K562 (cell line): ENCODE measurements around the gene POLN. TPM values are rescaled to one million over a fixed set of nuclear protein-coding genes. Genes with fewer than 3 reads are reported as not detected.

Experiments used
- ATAC-seq: fragments of 200-7000 bp; cut with Tn5 transposase; 3 replicates; pipeline ENCODE4 v1.9.1; 2020; ENCODE audit warnings: moderate library complexity
- BruUV-seq: library from RNA; stranded (reverse); fragments of 400-500 nt; replicated peaks from 2 replicates; lab custom pipeline; 2021; lab: Mats Ljungman, UMichigan
- CTCF ChIA-PET: fragments of 300-600 bp; formaldehyde crosslinking; extraction: SDS; loops from one replicate; lab custom pipeline; 2021; ENCODE audit warnings: low intra/inter-chr PET ratio; lab: Yijun Ruan, JAX
- POLR2A ChIA-PET: fragments of 300-600, 350-650 bp; sonication (Branson Sonifier 250); formaldehyde crosslinking; extraction: SDS; loops from one replicate; lab custom pipeline; 2021; ENCODE audit warnings: antibody characterized with exemption, inconsistent platforms; lab: Yijun Ruan, JAX
- DNase-seq, 4 experiments: peaks; one replicate each; pipeline versions ENCODE4 v3.0.0 to v3.0.0-alpha.2; 2011 to 2018; ENCODE audit warnings: low spot score in 3 of 4, mixed read lengths in 3 of 4; ENCODE audit errors: extremely low read depth in 1 of 4
- FAIRE-seq: peaks from 2 replicates; lab custom pipeline; 2011; peaks lifted over from hg19 to GRCh38; lab: Jason Lieb, UNC
- H2AFZ ChIP-seq: 2 replicates; pipeline ENCODE4 v1.6.0; 2011; ENCODE audit warnings: low read depth, low read length, control low read depth, inconsistent platforms
- H3K27ac ChIP-seq: fragments of 200-600 bp; 3 replicates; pipeline ENCODE4 v1.8.0; 2011; ENCODE audit warnings: low read depth, mild to moderate bottlenecking, control low read depth, inconsistent platforms, low read length, moderate library complexity, mixed read lengths; ENCODE audit errors: extremely low read depth
- H3K27me3 ChIP-seq, 2 experiments: fragments of 300-600 bp in 1 of 2; 2 replicates in 1 of 2; 3 replicates in 1 of 2; pipeline versions ENCODE4 v1.6.0 to v1.8.0; 2011; ENCODE audit warnings: inconsistent platforms in 2 of 2, low read length in 2 of 2, mild to moderate bottlenecking in 1 of 2, mixed read lengths in 1 of 2, moderate library complexity in 1 of 2; ENCODE audit not compliant: control insufficient read depth in 2 of 2, insufficient read depth in 2 of 2
- H3K36me3 ChIP-seq: fragments of 300-600 bp; 3 replicates; pipeline ENCODE4 v1.8.0; 2011; ENCODE audit warnings: mild to moderate bottlenecking, low read length, inconsistent platforms; ENCODE audit not compliant: control insufficient read depth, insufficient read depth
- H3K4me1 ChIP-seq, 2 experiments: fragments of 200-600 bp in 1 of 2; replicated peaks in 1 of 2; 2 replicates in 1 of 2; 3 replicates in 1 of 2; pipeline versions ENCODE4 v1.5.1 to v1.8.0; 2011; ENCODE audit warnings: inconsistent platforms in 2 of 2, low read length in 2 of 2, mild to moderate bottlenecking in 1 of 2, mixed read lengths in 1 of 2, moderate library complexity in 1 of 2; ENCODE audit not compliant: control insufficient read depth in 2 of 2, insufficient read depth in 2 of 2
- H3K4me2 ChIP-seq: 2 replicates; pipeline ENCODE4 v1.6.1; 2011; ENCODE audit warnings: low read length, control low read depth, inconsistent platforms, mixed read lengths; ENCODE audit not compliant: insufficient read depth
- H3K4me3 ChIP-seq: fragments of 200-600 bp; sonication (generic), shearing (Covaris generic); 2 replicates; pipeline ENCODE4 v1.5.1; 2016; ENCODE audit warnings: control low read depth, inconsistent platforms
- H3K79me2 ChIP-seq: fragments of 200-600 bp; 3 replicates; pipeline ENCODE4 v1.8.0; 2011; ENCODE audit warnings: low read length, inconsistent platforms; ENCODE audit not compliant: control insufficient read depth, insufficient read depth
- H3K9ac ChIP-seq, 2 experiments: 2 replicates each; pipeline versions ENCODE4 v1.6.0 to v1.6.1; 2011; ENCODE audit warnings: low read depth in 2 of 2, low read length in 2 of 2, control low read depth in 1 of 2, inconsistent platforms in 1 of 2, mild to moderate bottlenecking in 1 of 2, mixed read lengths in 1 of 2; ENCODE audit not compliant: insufficient read depth in 1 of 2
- H3K9me1 ChIP-seq: one replicate; pipeline ENCODE4 v1.6.0; 2011; ENCODE audit warnings: inconsistent platforms, mild to moderate bottlenecking, low read length, moderate library complexity; ENCODE audit not compliant: control insufficient read depth, insufficient read depth
- H3K9me3 ChIP-seq: replicated peaks from 2 replicates; pipeline ENCODE4 v1.5.1; 2011; ENCODE audit warnings: low read depth, low read length, inconsistent platforms; ENCODE audit not compliant: control insufficient read depth, insufficient read depth
- H4K20me1 ChIP-seq: replicated peaks from 2 replicates; pipeline ENCODE4 v1.6.1; 2011; ENCODE audit warnings: low read length, inconsistent platforms, mixed read lengths; ENCODE audit not compliant: control insufficient read depth, insufficient read depth
- CREBBP ChIP-seq: IDR thresholded peaks from one replicate; pipeline ENCODE4 v1.6.1; 2012; ENCODE audit warnings: low read depth, mild to moderate bottlenecking, control low read depth, inconsistent platforms, low read length
- ETS2 ChIP-seq: IDR thresholded peaks from 2 replicates; pipeline ENCODE4 v1.6.1; 2016; ENCODE audit warnings: borderline replicate concordance, missing genetic modification characterization, mild to moderate bottlenecking, moderate library complexity, missing compliant biosample characterization; ENCODE audit not compliant: poor library complexity, severe bottlenecking
- JUNB ChIP-seq: fragments of 450-650 bp; formaldehyde crosslinking; conservative IDR thresholded peaks from 2 replicates; pipeline ENCODE4 v1.4.0; 2020; ENCODE audit warnings: mild to moderate bottlenecking
- KDM5B ChIP-seq: fragments of 200-600 bp; sonication (generic); IDR thresholded peaks from 2 replicates; pipeline ENCODE4 v1.6.1; 2012; ENCODE audit warnings: low read depth, mild to moderate bottlenecking, moderate library complexity, low read length, control low read depth, inconsistent platforms; ENCODE audit not compliant: insufficient replicate concordance
- L3MBTL2 ChIP-seq: fragments of 450-650 bp; IDR thresholded peaks from 2 replicates; pipeline ENCODE4 v1.6.1; 2016; ENCODE audit warnings: mild to moderate bottlenecking, moderate library complexity
- LARP7 ChIP-seq: fragments of 450-650 bp; IDR thresholded peaks from 2 replicates; pipeline ENCODE4 v1.6.1; 2016
- MLLT1 ChIP-seq, 2 experiments: fragments of 450-650 bp; IDR thresholded peaks; 2 replicates each; pipeline ENCODE4 v1.6.1; 2016
- POLR2AphosphoS2 ChIP-seq: IDR thresholded peaks from 2 replicates; pipeline ENCODE4 v1.6.1; 2012; ENCODE audit warnings: low read length, improper control_type of control experiment
- POLR3A ChIP-seq: IDR thresholded peaks from 2 replicates; pipeline ENCODE4 v1.6.1; 2011; ENCODE audit warnings: borderline replicate concordance, mild to moderate bottlenecking, moderate library complexity; ENCODE audit not compliant: insufficient read length, insufficient read depth; ENCODE audit errors: extremely low read depth
- PPARD ChIP-seq: fragments of 250-450 bp; sonication (Bioruptor Pico); IDR thresholded peaks from 2 replicates; pipeline ENCODE4 v1.8.0; 2022; ENCODE audit warnings: inconsistent platforms, mild to moderate bottlenecking, moderate library complexity
- TSHZ1 ChIP-seq: fragments of 250-450 bp; sonication (Bioruptor Pico); IDR thresholded peaks from 2 replicates; pipeline ENCODE4 v1.4.0; 2020; ENCODE audit warnings: mild to moderate bottlenecking, moderate library complexity
- ZNF212 ChIP-seq: fragments of 450-650 bp; formaldehyde crosslinking; IDR thresholded peaks from 2 replicates; pipeline ENCODE4 v1.4.0; 2020; ENCODE audit warnings: mild to moderate bottlenecking
- ZNF785 ChIP-seq: fragments of 250-450 bp; sonication (Bioruptor Pico); IDR thresholded peaks from 2 replicates; pipeline ENCODE4 v1.4.0; 2020; ENCODE audit warnings: mild to moderate bottlenecking
- WGBS: fragments of 100-300 bp; shearing (Covaris generic); methylation state at CpG from one replicate; pipeline ENCODE4 v1.1.6; 2016; ENCODE audit warnings: low coverage, mixed read lengths; ENCODE audit not compliant: insufficient coverage; ENCODE audit errors: missing lambda C conversion rate; 5-methylcytosine and 5-hydroxymethylcytosine counted together
- in situ Hi-C: fragments of 300-500 bp; cut with MboI; formaldehyde crosslinking; loops from 4 replicates; pipeline ENCODE4 v1.15.0; 2018; ENCODE audit warnings: inconsistent platforms, mixed read lengths
- intact Hi-C: fragments of 100-400 bp; cut with micrococcal nuclease; formaldehyde crosslinking; loops from 2 replicates; pipeline ENCODE4 v1.14.2; 2022
- polyA plus RNA-seq, 8 experiments: library from polyadenylated mRNA; depleted of rRNA in 4 of 8; stranded (reverse) in 5 of 8; unstranded in 3 of 8; fragments of >200 nt; fragmentation: Nextera tagmentation in 2 of 8; fragmentation: Illumina TruSeq in 1 of 8; extraction: Ambion mirVana in 2 of 8; extraction: Trizol in 1 of 8; gene quantifications; 2 replicates each; pipeline versions ENCODE4 v1.2.1 to v1.2.3, GENCODE V29; 2011 to 2014; ENCODE audit warnings: inconsistent platforms in 1 of 8, missing spikeins in 1 of 8
- total RNA-seq, 7 experiments: library from RNA; depleted of rRNA in 6 of 7; stranded (reverse); fragments of >200 nt in 6 of 7; fragmentation: Illumina TruSeq in 2 of 7; extraction: Trizol in 2 of 7; gene quantifications; 2 replicates each; pipeline versions ENCODE4 v1.2.1 to v1.2.3, GENCODE V29; 2011 to 2021; ENCODE audit warnings: low replicate concordance in 1 of 7

POLN gene
- total and polyA plus RNA-seq, 9 of the 15 experiments (the other 6 are each of a cell fraction or from before 2014, with no cell fraction given) = 0.08 to 0.91 (median 0.32) TPM

- intact Hi-C loops = no loop called here
- POLR2A ChIA-PET = no interaction called here
- no peak for FAIRE-seq
- TF ChIP-seq CREBBP = no peak
- no peak for TF ChIP-seq KDM5B
- TF ChIP-seq JUNB = no peak
- no peak for TF ChIP-seq ZNF785
- no peak for TF ChIP-seq POLR2AphosphoS2
- no peak for TF ChIP-seq ETS2 (tag)
- TF ChIP-seq TSHZ1 (CRISPR knock-in tag) = no peak
- TF ChIP-seq MLLT1 (IDR thresholded peaks at IDR 0.05) = no peak
- TF ChIP-seq POLR3A = no peak
- no peak for TF ChIP-seq L3MBTL2
- no peak for TF ChIP-seq ZNF212 (CRISPR knock-in tag)
- TF ChIP-seq PPARD (CRISPR knock-in tag) = no peak
- TF ChIP-seq LARP7 = no peak
These were observed 137.2 kb downstream of the POLN start for GRCh38 chr4:2104556-2105345.

More at GRCh38 chr4:2104556-2105345, 137.2 kb downstream of the POLN start:
- Histone ChIP-seq H3K27ac (no peak overlapping the region), H3K9me3 (peaks cover 2% of the 10 kb centered on the region; the same call in 1 of the 2 replicates), H3K4me3 (no peak overlapping the region), H3K9ac (no peak overlapping the region), H3K79me2 (no peaks in the 10 kb centered on the region), H3K4me1 (no peaks in the 10 kb centered on the region), H3K4me2 (no peak overlapping the region), H3K27me3 (peaks cover 8 to 21% of the 10 kb centered on the region in 2 experiments; a peak in 3 of 5 replicates), H2AFZ (no peak overlapping the region), H3K9me1 (no peaks in the 10 kb centered on the region), H3K36me3 (no peaks in the 10 kb centered on the region), H4K20me1 (no peaks in the 10 kb centered on the region)
- CTCF ChIA-PET = interaction anchor here (0.6 kb wide), 1 partner anchor 1006 kb away, joined by 3 read pairs; no protein-coding TSS in a partner anchor
- no TSS peak for BruUV-seq
- in situ Hi-C loops = no loop called here
- ATAC-seq (no peak), DNase-seq (no peak)
- WGBS = 0% methylated on average over 9 of the region's 9 CpGs
